Panc1 (cell line): ENCODE measurements around the gene JMY. TPM values are rescaled to one million over a fixed set of nuclear protein-coding genes. Genes with fewer than 3 reads are reported as not detected.

Experiments used
- ATAC-seq: fragments of 200-7000 bp; cut with Tn5 transposase; 2 replicates; pipeline ENCODE4 v1.9.1; 2020; ENCODE audit warnings: mild to moderate bottlenecking, moderate library complexity
- BruUV-seq: library from RNA; stranded (reverse); fragments of 400-500 nt; replicated peaks from 2 replicates; lab custom pipeline; 2021; lab: Mats Ljungman, UMichigan
- CTCF ChIA-PET: fragments of 300-600 bp; sonication (Branson Sonifier 250); formaldehyde crosslinking; loops from one replicate; lab custom pipeline; 2022; ENCODE audit warnings: antibody characterized with exemption; lab: Charles Lee
- POLR2A ChIA-PET: fragments of 300-600 bp; sonication (Branson Sonifier 250); formaldehyde crosslinking; loops from one replicate; lab custom pipeline; 2022; ENCODE audit warnings: antibody characterized with exemption; lab: Charles Lee
- DNase-seq: peaks from one replicate; pipeline ENCODE4 v3.0.0-alpha.2; 2010; ENCODE audit warnings: low read depth, low spot score
- H3K27ac ChIP-seq: 2 replicates; pipeline ENCODE4 v1.5.1; 2011; ENCODE audit warnings: mild to moderate bottlenecking, low read length, inconsistent platforms
- H3K27me3 ChIP-seq: fragments of 200-500 bp; sonication (Bioruptor generic); 2 replicates; pipeline ENCODE4 v1.6.0; 2014; ENCODE audit warnings: low read length, inconsistent platforms; ENCODE audit not compliant: control insufficient read depth, insufficient read depth
- H3K36me3 ChIP-seq: fragments of 200-500 bp; sonication (Bioruptor generic); 2 replicates; pipeline ENCODE4 v1.5.1; 2014; ENCODE audit warnings: inconsistent platforms, mild to moderate bottlenecking, low read length, moderate library complexity; ENCODE audit not compliant: control insufficient read depth, insufficient read depth
- H3K4me1 ChIP-seq: 2 replicates; pipeline ENCODE4 v1.5.1; 2011; ENCODE audit warnings: inconsistent platforms, mild to moderate bottlenecking, low read length, moderate library complexity; ENCODE audit not compliant: control insufficient read depth, insufficient read depth
- H3K4me3 ChIP-seq, 2 experiments: 2 replicates each; pipeline ENCODE4 v1.5.1; 2011 to 2012; ENCODE audit warnings: low read depth in 2 of 2, low read length in 2 of 2, mild to moderate bottlenecking in 2 of 2, inconsistent platforms in 1 of 2, moderate library complexity in 1 of 2
- H3K9me3 ChIP-seq: fragments of 200-500 bp; sonication (Bioruptor generic); 2 replicates; pipeline ENCODE4 v1.5.1; 2014; ENCODE audit warnings: low read depth, mild to moderate bottlenecking, inconsistent platforms, low read length, moderate library complexity; ENCODE audit not compliant: control insufficient read depth, insufficient read depth
- CTCF ChIP-seq: fragments of 450-650 bp; IDR thresholded peaks from 2 replicates; pipeline ENCODE4 v1.5.1; 2017; ENCODE audit warnings: mild to moderate bottlenecking
- POLR2AphosphoS5 ChIP-seq: IDR thresholded peaks from 2 replicates; pipeline ENCODE4 v1.6.1; 2012; ENCODE audit warnings: mild to moderate bottlenecking, low read depth, low read length, moderate library complexity
- REST ChIP-seq, 2 experiments: IDR thresholded peaks; 2 replicates each; pipeline ENCODE4 v1.6.1; 2011 to 2012; ENCODE audit warnings: low read depth in 2 of 2, control low read depth in 1 of 2, low read length in 1 of 2, mild to moderate bottlenecking in 1 of 2, moderate library complexity in 1 of 2; ENCODE audit not compliant: insufficient read depth in 1 of 2
- SIN3A ChIP-seq: IDR thresholded peaks from 2 replicates; pipeline ENCODE4 v1.6.1; 2012; ENCODE audit warnings: low read depth, mild to moderate bottlenecking, low read length, moderate library complexity, borderline replicate concordance; ENCODE audit not compliant: insufficient read depth
- TCF7L2 ChIP-seq: IDR thresholded peaks from 2 replicates; pipeline ENCODE4 v1.6.1; 2011; ENCODE audit warnings: mild to moderate bottlenecking, low read depth, low read length, inconsistent platforms
- in situ Hi-C: cut with HindIII; loops from 2 replicates; pipeline ENCODE4 v1.10.0; 2016; ENCODE audit warnings: low sequenced_read_pairs, low pct_unique_long_range_greater_than_20kb
- intact Hi-C: fragments of 100-400 bp; cut with micrococcal nuclease; formaldehyde crosslinking; loops from one replicate; pipeline ENCODE4 v1.10.0; 2022; ENCODE audit not compliant: unreplicated experiment
- total RNA-seq: library from RNA; stranded (reverse); gene quantifications from one replicate; pipeline ENCODE4 v1.2.1, GENCODE V29; 2021; ENCODE audit not compliant: unreplicated experiment

Gene JMY
- total RNA-seq, 1 experiment from 2014 or later, result 6.1 TPM

GRCh38 chr5:79263290-79263689 is 27.4 kb downstream of the JMY start:
- ChIA-PET POLR2A (no interaction called here), CTCF (no interaction called here)
- DNase-seq (no peak), ATAC-seq (no peak)
- Histone ChIP-seq H3K9me3 (no peaks in the 10 kb centered on the region), H3K4me1 (no peaks in the 10 kb centered on the region), H3K27me3 (no peaks in the 10 kb centered on the region), H3K4me3 (no peak overlapping the region), H3K36me3 (no peaks in the 10 kb centered on the region), H3K27ac (no peak overlapping the region)
- no TSS peak for BruUV-seq
- in situ Hi-C loops, result no loop called here
- intact Hi-C loops, result no loop called here
- no peak for TF ChIP-seq REST (IDR thresholded peaks at IDR 0.05; ENCODE audit: insufficient read depth in 1 of 2, low read depth in 2 of 2, low read length in 1 of 2)
- TF ChIP-seq SIN3A, result no peak
- TF ChIP-seq TCF7L2, result no peak
- no peak for TF ChIP-seq POLR2AphosphoS5
- no peak for TF ChIP-seq CTCF

GRCh38 chr5:79267180-79267579 is 31.2 kb downstream of the JMY start:
- Histone ChIP-seq H3K9me3 (no peaks in the 10 kb centered on the region), H3K4me1 (no peaks in the 10 kb centered on the region), H3K4me3 (no peak overlapping the region), H3K36me3 (no peaks in the 10 kb centered on the region), H3K27me3 (no peaks in the 10 kb centered on the region), H3K27ac (no peak overlapping the region)
- TF ChIP-seq SIN3A (no peak), CTCF (no peak), REST (IDR thresholded peaks at IDR 0.05; ENCODE audit: insufficient read depth in 1 of 2, low read depth in 2 of 2, low read length in 1 of 2) (no peak), POLR2AphosphoS5 (no peak), TCF7L2 (no peak)
- intact Hi-C loops, result no loop called here
- ChIA-PET POLR2A (no interaction called here), CTCF (no interaction called here)
- ATAC-seq (no peak), DNase-seq (no peak)
- no TSS peak for BruUV-seq
- in situ Hi-C loops, result no loop called here
